Astrocyte (in vitro differentiated cells and primary cell): ENCODE measurements around the gene MYH11. TPM values are rescaled to one million over a fixed set of nuclear protein-coding genes. Genes with fewer than 3 reads are reported as not detected.

Experiments
- DNase-seq: peaks from one replicate; pipeline ENCODE4 v3.0.0-alpha.2; 2010; ENCODE audit warnings: low read depth
- FAIRE-seq: peaks from 2 replicates; lab custom pipeline; 2011; peaks lifted over from hg19 to GRCh38; lab: Jason Lieb, UNC
- H2AFZ ChIP-seq: 2 replicates; pipeline ENCODE4 v1.6.0; 2012; ENCODE audit warnings: low read depth, low read length, inconsistent platforms
- H3K27ac ChIP-seq: 2 replicates; pipeline ENCODE4 v1.5.1; 2011; ENCODE audit warnings: low read depth, low read length, inconsistent platforms
- H3K27me3 ChIP-seq: 2 replicates; pipeline ENCODE4 v1.6.0; 2011; ENCODE audit warnings: low read length, inconsistent platforms; ENCODE audit not compliant: insufficient read depth
- H3K36me3 ChIP-seq: 2 replicates; pipeline ENCODE4 v1.5.1; 2011; ENCODE audit warnings: low read length, inconsistent platforms; ENCODE audit not compliant: insufficient read depth
- H3K4me1 ChIP-seq: 2 replicates; pipeline ENCODE4 v1.5.1; 2011; ENCODE audit warnings: low read length, inconsistent platforms; ENCODE audit not compliant: insufficient read depth
- H3K4me2 ChIP-seq: 2 replicates; pipeline ENCODE4 v1.6.0; 2012; ENCODE audit warnings: low read length, inconsistent platforms
- H3K4me3 ChIP-seq: 2 replicates; pipeline ENCODE4 v1.5.1; 2011; ENCODE audit warnings: low read depth, mild to moderate bottlenecking, low read length, inconsistent platforms; ENCODE audit not compliant: insufficient read depth
- H3K79me2 ChIP-seq: 2 replicates; pipeline ENCODE4 v1.6.0; 2012; ENCODE audit warnings: mild to moderate bottlenecking, low read length, inconsistent platforms; ENCODE audit not compliant: insufficient read depth
- H3K9ac ChIP-seq: 2 replicates; pipeline ENCODE4 v1.6.0; 2012; ENCODE audit warnings: mild to moderate bottlenecking, low read length, inconsistent platforms
- H3K9me3 ChIP-seq: 2 replicates; pipeline ENCODE4 v1.5.1; 2012; ENCODE audit warnings: low read depth, mild to moderate bottlenecking, low read length, inconsistent platforms; ENCODE audit not compliant: insufficient read depth
- H4K20me1 ChIP-seq: 2 replicates; pipeline ENCODE4 v1.6.0; 2012; ENCODE audit warnings: low read length, inconsistent platforms; ENCODE audit not compliant: insufficient read depth
- H3K27ac Mint-ChIP-seq: one replicate; pipeline ENCODE4 v1.8.0; 2021; ENCODE audit warnings: mild to moderate bottlenecking, mixed read lengths; ENCODE audit not compliant: unreplicated experiment
- H3K27me3 Mint-ChIP-seq: one replicate; pipeline ENCODE4 v1.8.0; 2021; ENCODE audit warnings: low read depth, mixed read lengths; ENCODE audit not compliant: unreplicated experiment
- H3K36me3 Mint-ChIP-seq: one replicate; pipeline ENCODE4 v1.8.0; 2021; ENCODE audit warnings: low read depth, mixed read lengths; ENCODE audit not compliant: unreplicated experiment
- H3K4me1 Mint-ChIP-seq: one replicate; pipeline ENCODE4 v1.8.0; 2021; ENCODE audit warnings: low read depth, mixed read lengths; ENCODE audit not compliant: unreplicated experiment
- H3K4me3 Mint-ChIP-seq: one replicate; pipeline ENCODE4 v1.8.0; 2021; ENCODE audit warnings: mild to moderate bottlenecking, moderate library complexity, mixed read lengths; ENCODE audit not compliant: unreplicated experiment
- H3K9me3 Mint-ChIP-seq: one replicate; pipeline ENCODE4 v1.8.0; 2021; ENCODE audit warnings: mild to moderate bottlenecking, mixed read lengths; ENCODE audit not compliant: unreplicated experiment
- EZH2 ChIP-seq: IDR thresholded peaks from 2 replicates; pipeline ENCODE4 v1.6.1; 2012; ENCODE audit warnings: mild to moderate bottlenecking, low read length, inconsistent platforms; ENCODE audit not compliant: insufficient read depth
- total RNA-seq: library from RNA; stranded (reverse); gene quantifications from 2 replicates; pipeline ENCODE4 v1.2.1, GENCODE V29; 2021
- TF ChIP-seq, protein P1 (sequence below): IDR thresholded peaks from 2 replicates; pipeline ENCODE4 v1.5.1; 2011; ENCODE audit warnings: low read depth, mild to moderate bottlenecking, inconsistent platforms, low read length, moderate library complexity; ENCODE audit not compliant: insufficient read depth

MYH11 gene
- total RNA-seq, 1 donor from 2014 or later = 1.0 TPM

- no peaks in the 10 kb centered on the region for H3K4me1 ChIP-seq
- no peaks in the 10 kb centered on the region for H4K20me1 ChIP-seq
- no peak overlapping the region for H3K4me2 ChIP-seq
- TF ChIP-seq EZH2 = no peak
- TF ChIP-seq, protein P1, sequence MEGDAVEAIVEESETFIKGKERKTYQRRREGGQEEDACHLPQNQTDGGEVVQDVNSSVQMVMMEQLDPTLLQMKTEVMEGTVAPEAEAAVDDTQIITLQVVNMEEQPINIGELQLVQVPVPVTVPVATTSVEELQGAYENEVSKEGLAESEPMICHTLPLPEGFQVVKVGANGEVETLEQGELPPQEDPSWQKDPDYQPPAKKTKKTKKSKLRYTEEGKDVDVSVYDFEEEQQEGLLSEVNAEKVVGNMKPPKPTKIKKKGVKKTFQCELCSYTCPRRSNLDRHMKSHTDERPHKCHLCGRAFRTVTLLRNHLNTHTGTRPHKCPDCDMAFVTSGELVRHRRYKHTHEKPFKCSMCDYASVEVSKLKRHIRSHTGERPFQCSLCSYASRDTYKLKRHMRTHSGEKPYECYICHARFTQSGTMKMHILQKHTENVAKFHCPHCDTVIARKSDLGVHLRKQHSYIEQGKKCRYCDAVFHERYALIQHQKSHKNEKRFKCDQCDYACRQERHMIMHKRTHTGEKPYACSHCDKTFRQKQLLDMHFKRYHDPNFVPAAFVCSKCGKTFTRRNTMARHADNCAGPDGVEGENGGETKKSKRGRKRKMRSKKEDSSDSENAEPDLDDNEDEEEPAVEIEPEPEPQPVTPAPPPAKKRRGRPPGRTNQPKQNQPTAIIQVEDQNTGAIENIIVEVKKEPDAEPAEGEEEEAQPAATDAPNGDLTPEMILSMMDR = no peak
- Mint-ChIP-seq H3K27me3 (peaks cover 29% of the 10 kb centered on the region), H3K4me3 (no peak overlapping the region), H3K4me1 (no peaks in the 10 kb centered on the region), H3K9me3 (peaks cover 2% of the 10 kb centered on the region), H3K27ac (no peak overlapping the region), H3K36me3 (no peaks in the 10 kb centered on the region)
- no peak overlapping the region for H3K27ac ChIP-seq
- no peak for FAIRE-seq
- no peak for DNase-seq
- H3K9me3 ChIP-seq = no peaks in the 10 kb centered on the region
- no peak overlapping the region for H3K4me3 ChIP-seq
- no peak overlapping the region for H3K9ac ChIP-seq
- H2AFZ ChIP-seq = no peak overlapping the region
- no peaks in the 10 kb centered on the region for H3K79me2 ChIP-seq
- H3K36me3 ChIP-seq = no peaks in the 10 kb centered on the region
- H3K27me3 ChIP-seq = peaks cover 22% of the 10 kb centered on the region
These were observed 81.0 kb downstream of the MYH11 start for GRCh38 chr16:15775663-15776304.

DNA sequence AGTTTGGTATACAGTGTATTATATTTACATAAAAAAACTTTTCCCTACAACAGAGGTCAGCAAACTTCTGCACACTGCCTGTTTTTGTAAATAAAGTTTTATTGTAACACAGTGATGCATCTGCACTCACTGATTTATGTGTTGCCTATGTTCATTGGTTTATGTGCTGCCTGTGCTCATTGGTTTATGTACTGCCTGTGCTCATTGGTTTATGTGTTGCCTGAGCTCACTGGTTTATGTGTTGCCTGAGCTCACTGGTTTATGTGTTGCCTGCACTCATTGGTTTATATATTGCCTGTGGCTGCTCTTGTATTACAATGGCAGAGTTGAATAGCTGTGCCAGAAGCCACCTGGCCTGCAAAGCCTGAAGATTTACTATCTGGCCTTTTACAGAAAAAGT lies 81.6 kb downstream of the MYH11 start:
- H3K9me3 ChIP-seq = no peaks in the 10 kb centered on the region
- no peak overlapping the region for H3K9ac ChIP-seq
- TF ChIP-seq EZH2 = no peak
- TF ChIP-seq, protein P1 = no peak
- DNase-seq (no peak), FAIRE-seq (no peak)
- H2AFZ ChIP-seq = no peak overlapping the region
- H3K36me3 Mint-ChIP-seq = no peaks in the 10 kb centered on the region
- no peak overlapping the region for H3K27ac ChIP-seq
- no peak overlapping the region for H3K27ac Mint-ChIP-seq
- no peaks in the 10 kb centered on the region for H4K20me1 ChIP-seq
- no peak overlapping the region for H3K4me2 ChIP-seq
- peaks cover 29% of the 10 kb centered on the region for H3K27me3 Mint-ChIP-seq
- H3K79me2 ChIP-seq = no peaks in the 10 kb centered on the region
- H3K4me1 Mint-ChIP-seq = peaks cover 3% of the 10 kb centered on the region
- peaks cover 2% of the 10 kb centered on the region for H3K9me3 Mint-ChIP-seq
- H3K27me3 ChIP-seq = peaks cover 22% of the 10 kb centered on the region
- no peak overlapping the region for H3K4me3 ChIP-seq
- H3K4me3 Mint-ChIP-seq = no peak overlapping the region
- peaks cover 5% of the 10 kb centered on the region for H3K4me1 ChIP-seq
- H3K36me3 ChIP-seq = no peaks in the 10 kb centered on the region

DNA sequence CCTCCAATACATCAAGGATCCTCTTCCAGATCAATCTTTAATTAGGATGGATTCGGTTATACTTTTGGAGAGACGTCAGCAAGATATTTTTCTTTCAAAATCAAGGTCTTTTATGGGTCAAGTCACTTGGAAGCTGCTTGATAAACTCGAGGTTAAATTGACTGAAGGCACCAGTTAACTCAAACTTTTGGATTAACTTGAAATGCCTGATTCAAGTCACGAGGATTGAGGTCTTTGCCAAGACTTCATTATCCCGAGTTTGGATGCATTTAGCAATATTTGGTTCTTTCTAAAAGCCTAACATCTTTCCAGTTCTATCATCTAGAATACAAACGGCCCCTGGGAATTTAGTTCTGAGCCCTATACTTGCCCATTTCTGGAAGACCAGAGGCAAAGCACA lies 82.9 kb downstream of the MYH11 start:
- DNase-seq = no peak
- Histone ChIP-seq H3K27ac (no peak overlapping the region), H4K20me1 (no peaks in the 10 kb centered on the region), H3K4me1 (peaks cover 8% of the 10 kb centered on the region), H2AFZ (no peak overlapping the region), H3K79me2 (no peaks in the 10 kb centered on the region), H3K36me3 (no peaks in the 10 kb centered on the region), H3K4me3 (no peak overlapping the region), H3K27me3 (peaks cover 20% of the 10 kb centered on the region), H3K9ac (no peak overlapping the region), H3K4me2 (no peak overlapping the region), H3K9me3 (no peaks in the 10 kb centered on the region)
- Mint-ChIP-seq H3K4me1 (peaks cover 3% of the 10 kb centered on the region), H3K36me3 (no peaks in the 10 kb centered on the region), H3K27ac (no peak overlapping the region), H3K4me3 (no peak overlapping the region), H3K27me3 (peaks cover 28% of the 10 kb centered on the region), H3K9me3 (peaks cover 2% of the 10 kb centered on the region)
- TF ChIP-seq, protein P1 = no peak
- no peak for TF ChIP-seq EZH2
- FAIRE-seq = no peak
